Progenitor cell of endocrine pancreas (in vitro differentiated cells): Measurements from ENCODE around the gene MIS12. TPM values are rescaled to one million over a fixed set of nuclear protein-coding genes. Genes with fewer than 3 reads are reported as not detected.

Source experiments
- DNase-seq: peaks from one replicate; pipeline ENCODE4 v3.0.0; 2021; ENCODE audit warnings: low spot score; ENCODE audit not compliant: unreplicated experiment
- H3K27ac Mint-ChIP-seq: 2 replicates; pipeline ENCODE4 v1.8.0; 2021; ENCODE audit warnings: mild to moderate bottlenecking, moderate library complexity, mixed read lengths
- H3K27me3 Mint-ChIP-seq: 2 replicates; pipeline ENCODE4 v1.8.0; 2021; ENCODE audit warnings: mixed read lengths
- H3K36me3 Mint-ChIP-seq: 2 replicates; pipeline ENCODE4 v1.8.0; 2022; ENCODE audit warnings: mixed read lengths; ENCODE audit not compliant: insufficient read depth
- H3K4me1 Mint-ChIP-seq: 2 replicates; pipeline ENCODE4 v1.8.0; 2021; ENCODE audit warnings: low read depth, mixed read lengths
- H3K4me3 Mint-ChIP-seq: 2 replicates; pipeline ENCODE4 v1.8.0; 2021; ENCODE audit warnings: low read depth, mild to moderate bottlenecking, moderate library complexity, mixed read lengths
- H3K9me3 Mint-ChIP-seq: 2 replicates; pipeline ENCODE4 v1.8.0; 2021; ENCODE audit warnings: low read depth, mixed read lengths
- total RNA-seq: library from RNA; stranded (reverse); gene quantifications from 2 replicates; pipeline ENCODE4 v1.2.1, GENCODE V29; 2021
- TF ChIP-seq, protein P1 (sequence below): fragments of 200-600 bp; sonication (generic); IDR thresholded peaks from one replicate; pipeline ENCODE4 v1.5.0; 2021; ENCODE audit warnings: antibody characterized with exemption, mild to moderate bottlenecking; ENCODE audit not compliant: unreplicated experiment

MIS12 gene
- total RNA-seq, 1 donor from 2014 or later: 27.4 TPM

DNA sequence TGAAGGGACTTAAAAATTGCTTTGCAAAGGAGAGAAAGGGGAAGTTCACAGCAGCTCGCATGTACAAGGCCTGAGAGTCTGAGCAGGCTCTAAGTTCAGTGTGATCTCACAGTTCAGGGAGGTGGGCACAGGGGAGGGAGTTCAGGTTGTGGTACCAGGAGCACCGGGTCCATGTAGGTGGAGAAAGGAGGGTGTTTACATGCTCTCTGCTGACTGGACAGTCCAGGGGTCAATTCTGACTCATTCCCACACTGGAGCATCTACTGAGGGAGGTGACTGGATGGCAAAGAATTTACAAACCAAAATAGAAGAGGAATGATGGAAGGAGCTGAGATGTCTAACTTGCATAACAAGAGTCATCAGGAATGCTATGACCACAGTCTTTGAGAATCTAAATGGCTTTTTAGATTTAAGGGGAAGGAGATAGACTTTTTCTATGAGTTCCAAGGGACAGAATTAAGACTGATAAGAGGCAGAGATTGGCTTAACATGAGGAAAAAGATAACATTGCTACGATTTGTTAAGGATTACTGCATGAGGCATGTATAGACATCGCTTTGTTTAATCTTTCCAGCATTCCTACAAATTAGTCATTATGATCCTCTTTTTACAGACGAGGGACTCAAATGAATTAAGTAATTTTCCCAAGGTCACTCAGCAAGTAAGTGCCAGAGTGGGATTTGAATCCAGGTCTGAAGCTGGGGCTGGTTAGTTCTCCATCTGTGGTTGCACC is 29.9 kb downstream of the MIS12 start:
- no peak for DNase-seq
- peaks cover 25% of the 10 kb centered on the region for H3K27me3 Mint-ChIP-seq
- H3K36me3 Mint-ChIP-seq: no peaks in the 10 kb centered on the region
- H3K4me3 Mint-ChIP-seq: no peak overlapping the region
- no peak overlapping the region for H3K27ac Mint-ChIP-seq
- no peaks in the 10 kb centered on the region for H3K9me3 Mint-ChIP-seq
- H3K4me1 Mint-ChIP-seq: no peaks in the 10 kb centered on the region
- TF ChIP-seq, protein P1, sequence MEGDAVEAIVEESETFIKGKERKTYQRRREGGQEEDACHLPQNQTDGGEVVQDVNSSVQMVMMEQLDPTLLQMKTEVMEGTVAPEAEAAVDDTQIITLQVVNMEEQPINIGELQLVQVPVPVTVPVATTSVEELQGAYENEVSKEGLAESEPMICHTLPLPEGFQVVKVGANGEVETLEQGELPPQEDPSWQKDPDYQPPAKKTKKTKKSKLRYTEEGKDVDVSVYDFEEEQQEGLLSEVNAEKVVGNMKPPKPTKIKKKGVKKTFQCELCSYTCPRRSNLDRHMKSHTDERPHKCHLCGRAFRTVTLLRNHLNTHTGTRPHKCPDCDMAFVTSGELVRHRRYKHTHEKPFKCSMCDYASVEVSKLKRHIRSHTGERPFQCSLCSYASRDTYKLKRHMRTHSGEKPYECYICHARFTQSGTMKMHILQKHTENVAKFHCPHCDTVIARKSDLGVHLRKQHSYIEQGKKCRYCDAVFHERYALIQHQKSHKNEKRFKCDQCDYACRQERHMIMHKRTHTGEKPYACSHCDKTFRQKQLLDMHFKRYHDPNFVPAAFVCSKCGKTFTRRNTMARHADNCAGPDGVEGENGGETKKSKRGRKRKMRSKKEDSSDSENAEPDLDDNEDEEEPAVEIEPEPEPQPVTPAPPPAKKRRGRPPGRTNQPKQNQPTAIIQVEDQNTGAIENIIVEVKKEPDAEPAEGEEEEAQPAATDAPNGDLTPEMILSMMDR: no peak

DNA sequence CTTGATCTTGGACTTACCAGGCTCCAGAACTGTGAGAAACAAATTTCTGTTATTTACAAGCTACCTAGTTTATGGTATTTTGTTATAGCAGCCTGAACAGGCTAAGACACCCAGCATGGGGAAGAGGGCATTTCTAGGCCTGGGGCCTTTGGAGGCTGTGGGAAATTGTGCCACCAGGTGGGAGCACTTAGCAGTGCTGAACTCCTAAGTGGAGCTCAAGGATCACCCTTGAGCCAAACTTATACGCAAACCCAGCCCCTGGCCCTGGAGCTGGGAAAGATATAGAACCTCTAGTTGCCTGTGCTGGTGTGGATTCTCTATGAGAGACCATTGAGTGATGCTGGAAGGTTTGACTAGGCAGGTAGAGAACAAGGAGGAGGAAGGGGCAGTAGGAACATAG is 36.1 kb downstream of the MIS12 start:
- Mint-ChIP-seq H3K4me1 (peaks cover 8% of the 10 kb centered on the region), H3K4me3 (no peak overlapping the region), H3K9me3 (no peaks in the 10 kb centered on the region), H3K36me3 (no peaks in the 10 kb centered on the region), H3K27me3 (peaks cover 6% of the 10 kb centered on the region), H3K27ac (peak overlapping the region; percentile 53)
- DNase-seq: no peak
- TF ChIP-seq, protein P1: no peak

DNA sequence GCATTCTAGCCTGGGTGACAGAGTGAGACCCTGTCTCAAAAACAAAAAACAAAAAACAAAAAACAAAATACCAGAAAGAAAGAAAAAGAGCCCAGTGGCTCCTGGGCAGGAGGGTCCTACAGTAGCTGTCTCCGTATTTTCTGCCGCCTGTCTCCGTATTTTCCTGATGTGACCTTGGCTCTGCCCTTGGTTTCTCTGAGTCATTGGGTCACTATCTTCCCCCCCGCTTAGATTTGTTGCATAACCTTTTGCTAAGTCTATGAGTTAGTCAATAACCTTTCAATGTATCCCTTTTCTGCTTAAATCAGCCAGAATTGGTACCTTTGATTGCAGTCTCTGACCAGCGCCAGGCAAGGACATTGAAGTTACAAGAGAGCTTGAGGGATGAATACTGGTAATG is 36.9 kb downstream of the MIS12 start:
- Mint-ChIP-seq H3K4me3 (no peak overlapping the region), H3K4me1 (peaks cover 8% of the 10 kb centered on the region), H3K9me3 (no peaks in the 10 kb centered on the region), H3K36me3 (no peaks in the 10 kb centered on the region), H3K27ac (no peak overlapping the region), H3K27me3 (peaks cover under 1% of the 10 kb centered on the region)
- TF ChIP-seq, protein P1: no peak
- no peak for DNase-seq

DNA sequence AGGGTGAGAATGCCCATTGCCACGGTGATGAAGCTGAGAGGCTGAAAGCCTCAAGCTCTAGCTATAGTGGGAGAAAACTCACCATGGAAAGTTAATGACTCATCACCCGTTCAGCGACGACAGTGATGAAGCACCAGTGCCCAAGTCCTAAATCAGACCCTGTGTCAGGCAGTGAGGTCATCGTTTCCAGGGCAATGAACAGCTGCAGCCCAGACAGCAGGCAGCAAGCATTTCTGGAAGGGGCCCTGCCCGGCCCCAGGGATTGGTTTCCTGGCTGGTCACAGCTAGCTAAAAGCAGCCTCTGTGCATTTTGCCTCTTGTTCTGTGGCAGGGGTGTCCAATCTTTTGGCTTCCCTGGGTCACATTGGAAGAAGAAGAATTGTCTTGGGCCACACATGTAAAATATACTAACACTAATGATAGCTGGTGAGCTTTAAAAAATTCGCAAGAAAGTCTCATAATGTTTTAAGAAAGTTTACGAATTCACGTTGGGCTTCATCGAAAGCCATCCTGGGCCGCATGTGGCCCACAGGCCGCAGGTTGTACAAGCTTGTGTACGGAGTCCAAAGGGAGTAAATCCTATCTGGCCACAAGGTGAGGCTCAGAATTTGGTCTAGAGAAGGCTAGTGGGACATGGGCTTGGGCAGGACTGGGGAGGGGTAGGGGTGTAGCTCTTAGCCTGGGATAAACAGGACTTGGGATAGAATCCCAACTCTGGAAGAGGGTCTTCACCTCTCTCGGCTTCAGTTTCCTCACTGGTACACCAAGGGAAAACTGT is 40.6 kb downstream of the MIS12 start:
- Mint-ChIP-seq H3K27me3 (no peaks in the 10 kb centered on the region), H3K36me3 (no peaks in the 10 kb centered on the region), H3K9me3 (no peaks in the 10 kb centered on the region), H3K4me3 (no peak overlapping the region), H3K4me1 (peaks cover 8% of the 10 kb centered on the region), H3K27ac (peak overlapping the region; percentile 82)
- no peak for DNase-seq
- TF ChIP-seq, protein P1: no peak

DNA sequence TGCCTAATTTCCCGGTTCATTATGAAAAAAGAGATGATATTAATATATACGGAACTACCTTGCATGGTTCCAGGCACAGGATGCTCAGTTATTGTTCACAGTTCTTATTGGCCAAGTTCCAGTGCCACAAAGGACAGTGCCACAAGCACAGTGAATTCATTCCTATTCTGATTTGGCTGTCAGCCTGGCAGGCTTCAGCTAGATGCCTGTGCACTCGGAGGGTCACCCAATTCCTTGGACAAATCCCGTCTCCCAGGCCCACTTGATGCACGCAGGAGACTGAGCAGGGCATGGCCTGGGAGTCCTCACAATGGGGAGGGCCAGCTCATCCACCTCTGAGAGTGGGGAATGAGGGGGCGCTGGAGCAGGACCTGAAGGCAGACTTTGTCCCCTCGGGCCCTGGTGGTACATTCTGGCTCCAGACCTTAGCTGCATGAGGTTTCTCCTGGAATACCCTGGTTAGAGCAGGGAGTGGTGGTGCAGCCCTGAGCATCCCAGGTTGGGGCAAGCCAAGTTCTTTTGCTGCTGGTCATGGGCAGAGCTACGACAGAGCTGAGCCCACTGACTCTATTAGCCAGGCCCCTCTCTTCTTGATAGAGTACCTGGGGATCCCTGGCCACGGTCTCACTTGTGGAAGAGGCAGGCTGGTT is 41.4 kb downstream of the MIS12 start:
- Mint-ChIP-seq H3K36me3 (no peaks in the 10 kb centered on the region), H3K27me3 (peaks cover 3% of the 10 kb centered on the region), H3K4me3 (no peak overlapping the region), H3K4me1 (peaks cover 8% of the 10 kb centered on the region), H3K27ac (no peak overlapping the region), H3K9me3 (no peaks in the 10 kb centered on the region)
- DNase-seq: no peak
- TF ChIP-seq, protein P1: no peak
